Measurements from ENCODE around the gene CENPA. TPM values are rescaled to one million over a fixed set of nuclear protein-coding genes. Genes with fewer than 3 reads are reported as not detected.
"Not testable (repeated sequence)": the region's sequence is repeated elsewhere in the genome, so short reads cannot be mapped to it uniquely, and the experiment has no call there.

The CENPA gene
- total RNA-seq, 1 donor from 2014 or later: 55.0 TPM

GRCh38 chr2:26757873-26758789, 27.7 kb upstream of the CENPA start:
- H3K4me1 ChIP-seq: peaks cover 18% of the 10 kb centered on the region
- peaks cover 17% of the 10 kb centered on the region for H3K27me3 ChIP-seq
- TF ChIP-seq, protein P1, sequence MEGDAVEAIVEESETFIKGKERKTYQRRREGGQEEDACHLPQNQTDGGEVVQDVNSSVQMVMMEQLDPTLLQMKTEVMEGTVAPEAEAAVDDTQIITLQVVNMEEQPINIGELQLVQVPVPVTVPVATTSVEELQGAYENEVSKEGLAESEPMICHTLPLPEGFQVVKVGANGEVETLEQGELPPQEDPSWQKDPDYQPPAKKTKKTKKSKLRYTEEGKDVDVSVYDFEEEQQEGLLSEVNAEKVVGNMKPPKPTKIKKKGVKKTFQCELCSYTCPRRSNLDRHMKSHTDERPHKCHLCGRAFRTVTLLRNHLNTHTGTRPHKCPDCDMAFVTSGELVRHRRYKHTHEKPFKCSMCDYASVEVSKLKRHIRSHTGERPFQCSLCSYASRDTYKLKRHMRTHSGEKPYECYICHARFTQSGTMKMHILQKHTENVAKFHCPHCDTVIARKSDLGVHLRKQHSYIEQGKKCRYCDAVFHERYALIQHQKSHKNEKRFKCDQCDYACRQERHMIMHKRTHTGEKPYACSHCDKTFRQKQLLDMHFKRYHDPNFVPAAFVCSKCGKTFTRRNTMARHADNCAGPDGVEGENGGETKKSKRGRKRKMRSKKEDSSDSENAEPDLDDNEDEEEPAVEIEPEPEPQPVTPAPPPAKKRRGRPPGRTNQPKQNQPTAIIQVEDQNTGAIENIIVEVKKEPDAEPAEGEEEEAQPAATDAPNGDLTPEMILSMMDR (IDR thresholded peaks at IDR 0.05): no peak
- TF ChIP-seq EZH2phosphoT487 (IDR thresholded peaks at IDR 0.05): no peak
- TF ChIP-seq EZH2 (IDR thresholded peaks at IDR 0.05): no peak
- H3K9ac ChIP-seq: no peak overlapping the region
- no peaks in the 10 kb centered on the region for H3K36me3 ChIP-seq
- no peaks in the 10 kb centered on the region for H3K9me3 ChIP-seq (ENCODE audit: low read depth)
- Mint-ChIP-seq H3K4me3 (peak overlapping the region; percentile 16), H3K4me1 (peaks cover 51% of the 10 kb centered on the region), H3K27me3 (ENCODE audit: insufficient read depth, low read depth) (peaks cover 10% of the 10 kb centered on the region), H3K9me3 (no peaks in the 10 kb centered on the region), H3K27ac (peak overlapping the region; percentile 62), H3K36me3 (no peaks in the 10 kb centered on the region)
- no peak overlapping the region for H3K4me2 ChIP-seq
- no peak overlapping the region for H3K4me3 ChIP-seq
- H4K20me1 ChIP-seq (ENCODE audit: low read depth): no peaks in the 10 kb centered on the region
- DNase-seq (ENCODE audit: low spot score): no peak
- H3F3A ChIP-seq (ENCODE audit: low read depth): peaks cover 17% of the 10 kb centered on the region
- H3K27ac ChIP-seq: no peak overlapping the region
- H3K79me2 ChIP-seq (ENCODE audit: low read depth): no peaks in the 10 kb centered on the region
- no peak overlapping the region for H2AFZ ChIP-seq (replicated peaks)

DNA sequence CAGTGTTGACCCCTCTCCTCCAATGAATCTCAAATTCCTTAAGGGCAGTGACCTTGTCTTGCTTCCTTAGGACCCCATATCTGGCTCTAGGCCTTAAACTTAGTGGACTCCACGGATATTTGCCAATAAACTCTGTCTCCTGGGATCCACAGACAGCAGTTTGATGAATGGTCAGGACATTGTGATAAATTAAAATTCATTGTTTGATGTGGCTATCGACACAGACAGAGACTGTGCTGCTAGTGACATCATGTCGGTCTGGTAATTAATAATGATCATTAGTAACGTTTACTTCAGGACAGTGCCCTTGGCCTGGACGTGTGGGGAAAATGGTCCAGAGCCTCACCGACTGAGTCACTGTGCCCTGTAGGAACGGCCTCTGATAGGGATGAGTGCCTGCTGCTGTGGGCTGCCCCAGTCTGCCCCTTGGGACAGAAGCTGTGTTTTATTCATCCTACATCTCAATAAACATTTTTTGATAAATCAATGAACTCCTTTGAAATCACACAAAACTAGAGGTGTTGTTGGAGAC, 27.0 kb upstream of the CENPA start:
- H3K36me3 Mint-ChIP-seq: no peaks in the 10 kb centered on the region
- no peaks in the 10 kb centered on the region for H4K20me1 ChIP-seq (ENCODE audit: low read depth)
- H3K4me2 ChIP-seq: no peak overlapping the region
- peak overlapping the region; percentile 16 for H3K4me3 Mint-ChIP-seq
- H3F3A ChIP-seq (ENCODE audit: low read depth): peaks cover 22% of the 10 kb centered on the region
- H3K9ac ChIP-seq: no peak overlapping the region
- DNase-seq (ENCODE audit: low spot score): no peak
- H3K27me3 ChIP-seq: peaks cover 11% of the 10 kb centered on the region
- TF ChIP-seq, protein P1 (IDR thresholded peaks at IDR 0.05): no peak
- TF ChIP-seq EZH2phosphoT487 (IDR thresholded peaks at IDR 0.05): no peak
- no peak for TF ChIP-seq EZH2 (IDR thresholded peaks at IDR 0.05)
- H3K36me3 ChIP-seq: no peaks in the 10 kb centered on the region
- H2AFZ ChIP-seq (replicated peaks): no peak overlapping the region
- H3K4me1 Mint-ChIP-seq: peaks cover 53% of the 10 kb centered on the region
- peaks cover 16% of the 10 kb centered on the region for H3K4me1 ChIP-seq
- H3K4me3 ChIP-seq: no peak overlapping the region
- no peak overlapping the region for H3K27ac ChIP-seq
- no peaks in the 10 kb centered on the region for H3K79me2 ChIP-seq (ENCODE audit: low read depth)
- H3K9me3 Mint-ChIP-seq: no peaks in the 10 kb centered on the region
- peak overlapping the region; percentile 62 for H3K27ac Mint-ChIP-seq
- H3K27me3 Mint-ChIP-seq (ENCODE audit: insufficient read depth, low read depth): peaks cover 16% of the 10 kb centered on the region
- no peaks in the 10 kb centered on the region for H3K9me3 ChIP-seq (ENCODE audit: low read depth)

DNA sequence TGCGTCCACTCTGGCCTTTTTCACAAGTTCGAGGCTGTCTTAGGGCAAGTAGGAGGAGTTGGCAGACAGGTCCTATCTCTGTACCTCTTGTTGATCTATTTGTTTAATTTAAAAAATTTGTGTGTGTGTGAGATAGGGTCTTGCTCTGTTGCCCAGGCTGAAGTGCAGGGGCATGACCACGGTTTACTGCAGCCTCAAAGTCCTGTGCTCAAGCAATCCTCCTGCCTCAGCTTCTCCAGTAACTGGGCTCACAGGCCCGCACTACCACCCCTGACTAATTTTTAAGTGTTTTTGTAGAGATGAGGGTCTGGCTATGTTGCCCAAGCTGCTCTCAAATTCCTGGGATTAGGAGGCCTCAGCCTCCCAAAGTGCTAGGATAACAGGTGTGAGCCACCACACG, 26.0 kb upstream of the CENPA start:
- Histone ChIP-seq H2AFZ (replicated peaks) (no peak overlapping the region), H3K9me3 (ENCODE audit: low read depth) (no peaks in the 10 kb centered on the region), H3K4me1 (peaks cover 16% of the 10 kb centered on the region), H3K27ac (no peak overlapping the region), H3K36me3 (no peaks in the 10 kb centered on the region), H3K79me2 (ENCODE audit: low read depth) (peaks cover 4% of the 10 kb centered on the region), H3K4me2 (no peak overlapping the region), H4K20me1 (ENCODE audit: low read depth) (no peaks in the 10 kb centered on the region), H3F3A (ENCODE audit: low read depth) (peaks cover 18% of the 10 kb centered on the region), H3K4me3 (no peak overlapping the region), H3K27me3 (peaks cover 3% of the 10 kb centered on the region), H3K9ac (no peak overlapping the region)
- no peak overlapping the region for H3K4me3 Mint-ChIP-seq
- peaks cover under 1% of the 10 kb centered on the region for H3K36me3 Mint-ChIP-seq
- H3K27me3 Mint-ChIP-seq (ENCODE audit: insufficient read depth, low read depth): peaks cover 16% of the 10 kb centered on the region
- H3K9me3 Mint-ChIP-seq: no peaks in the 10 kb centered on the region
- peaks cover 49% of the 10 kb centered on the region for H3K4me1 Mint-ChIP-seq
- DNase-seq (ENCODE audit: low spot score): no peak
- no peak overlapping the region for H3K27ac Mint-ChIP-seq
- TF ChIP-seq, protein P1 (IDR thresholded peaks at IDR 0.05): no peak
- TF ChIP-seq EZH2 (IDR thresholded peaks at IDR 0.05) (no peak), EZH2phosphoT487 (IDR thresholded peaks at IDR 0.05) (no peak)

DNA sequence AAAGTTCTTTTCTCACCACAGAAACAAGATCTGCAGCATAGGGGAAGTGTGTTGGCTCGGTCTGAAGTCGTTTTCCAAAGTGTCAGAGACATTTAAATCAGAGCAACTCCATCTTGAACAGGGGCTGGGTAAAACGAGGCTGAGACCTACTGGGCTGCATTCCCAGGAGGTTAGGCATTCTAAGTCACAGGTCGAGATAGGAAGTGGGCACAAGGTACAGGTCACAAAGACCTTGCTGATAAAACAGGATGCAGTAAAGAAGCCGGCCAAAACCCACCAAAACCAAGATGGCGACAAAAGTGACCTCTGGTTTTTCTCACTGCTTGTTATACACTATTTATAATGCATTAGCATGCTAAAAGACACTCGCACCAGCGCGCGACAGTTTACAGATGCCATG, 24.9 kb upstream of the CENPA start:
- not testable (repeated sequence) for H3K27me3 ChIP-seq; H2AFZ ChIP-seq (replicated peaks); H3K4me3 ChIP-seq; H3K4me1 ChIP-seq; H3K9me3 ChIP-seq (ENCODE audit: low read depth); H3K4me2 ChIP-seq; DNase-seq (ENCODE audit: low spot score); H3F3A ChIP-seq (ENCODE audit: low read depth); H4K20me1 ChIP-seq (ENCODE audit: low read depth); H3K9me3 Mint-ChIP-seq; H3K27ac ChIP-seq; H3K36me3 ChIP-seq; H3K4me3 Mint-ChIP-seq; H3K9ac ChIP-seq; H3K36me3 Mint-ChIP-seq
- Mint-ChIP-seq H3K27me3 (ENCODE audit: insufficient read depth, low read depth) (peaks cover 13% of the 10 kb centered on the region), H3K27ac (peak overlapping the region; percentile 6), H3K4me1 (peaks cover 48% of the 10 kb centered on the region)
- H3K79me2 ChIP-seq (ENCODE audit: low read depth): peaks cover 10% of the 10 kb centered on the region

All from neural progenitor cell (in vitro differentiated cells).